ENCODE results near the gene PLCB3.

GRCh38 chr11:64246871-64247728, 4.2 kb upstream of the PLCB3 start, which contains the start of gene PPP1R14B:
- TF ChIP-seq REST (IDR thresholded peaks at IDR 0.05; ENCODE audit: low read depth, low read length) (no peak), ASH2L (IDR thresholded peaks at IDR 0.05; ENCODE audit: borderline replicate concordance, low read depth) (no peak)
